ENCODE measurements around the gene TNIK. TPM values are rescaled to one million over a fixed set of nuclear protein-coding genes. Genes with fewer than 3 reads are reported as not detected.
"Not testable (repeated sequence)": the region's sequence is repeated elsewhere in the genome, so short reads cannot be mapped to it uniquely, and the experiment has no call there.

Gene TNIK
- total RNA-seq, 1 donor from 2014 or later, result 1.1 TPM

GRCh38 chr3:171429635-171430034, 30.6 kb downstream of the TNIK start:
- TF ChIP-seq, protein P1, sequence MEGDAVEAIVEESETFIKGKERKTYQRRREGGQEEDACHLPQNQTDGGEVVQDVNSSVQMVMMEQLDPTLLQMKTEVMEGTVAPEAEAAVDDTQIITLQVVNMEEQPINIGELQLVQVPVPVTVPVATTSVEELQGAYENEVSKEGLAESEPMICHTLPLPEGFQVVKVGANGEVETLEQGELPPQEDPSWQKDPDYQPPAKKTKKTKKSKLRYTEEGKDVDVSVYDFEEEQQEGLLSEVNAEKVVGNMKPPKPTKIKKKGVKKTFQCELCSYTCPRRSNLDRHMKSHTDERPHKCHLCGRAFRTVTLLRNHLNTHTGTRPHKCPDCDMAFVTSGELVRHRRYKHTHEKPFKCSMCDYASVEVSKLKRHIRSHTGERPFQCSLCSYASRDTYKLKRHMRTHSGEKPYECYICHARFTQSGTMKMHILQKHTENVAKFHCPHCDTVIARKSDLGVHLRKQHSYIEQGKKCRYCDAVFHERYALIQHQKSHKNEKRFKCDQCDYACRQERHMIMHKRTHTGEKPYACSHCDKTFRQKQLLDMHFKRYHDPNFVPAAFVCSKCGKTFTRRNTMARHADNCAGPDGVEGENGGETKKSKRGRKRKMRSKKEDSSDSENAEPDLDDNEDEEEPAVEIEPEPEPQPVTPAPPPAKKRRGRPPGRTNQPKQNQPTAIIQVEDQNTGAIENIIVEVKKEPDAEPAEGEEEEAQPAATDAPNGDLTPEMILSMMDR (IDR thresholded peaks at IDR 0.05; ENCODE audit: insufficient read depth, low read length, severe bottlenecking), result no peak
- H3K4me3 ChIP-seq (ENCODE audit: low read depth, low read length), result no peak overlapping the region
- H3K36me3 ChIP-seq (ENCODE audit: control insufficient read depth, insufficient read depth, low read length), result no peaks in the 10 kb centered on the region
- H3K27me3 ChIP-seq (ENCODE audit: control insufficient read depth, insufficient read depth, low read length), result no peaks in the 10 kb centered on the region
- no peak for DNase-seq (ENCODE audit: low read depth)
- FAIRE-seq, result no peak

- TF ChIP-seq, protein P1 (IDR thresholded peaks at IDR 0.05; ENCODE audit: insufficient read depth, low read length, severe bottlenecking), result no peak
- FAIRE-seq, result no peak
- H3K36me3 ChIP-seq (ENCODE audit: control insufficient read depth, insufficient read depth, low read length), result no peaks in the 10 kb centered on the region
Measured at GRCh38 chr3:171428892-171429291, 31.3 kb downstream of the TNIK start.

GRCh38 chr3:171428321-171428787, 31.9 kb downstream of the TNIK start:
- Histone ChIP-seq H3K27me3 (ENCODE audit: control insufficient read depth, insufficient read depth, low read length) (no peaks in the 10 kb centered on the region), H3K36me3 (ENCODE audit: control insufficient read depth, insufficient read depth, low read length) (no peaks in the 10 kb centered on the region), H3K4me3 (ENCODE audit: low read depth, low read length) (no peak overlapping the region)
- TF ChIP-seq, protein P1 (IDR thresholded peaks at IDR 0.05; ENCODE audit: insufficient read depth, low read length, severe bottlenecking), result no peak
- no peak for FAIRE-seq
- DNase-seq (ENCODE audit: low read depth), result no peak

More at GRCh38 chr3:171428892-171429291, 31.3 kb downstream of the TNIK start:
- H3K4me3 ChIP-seq (ENCODE audit: low read depth, low read length), result no peak overlapping the region
- DNase-seq (ENCODE audit: low read depth), result no peak
- H3K27me3 ChIP-seq (ENCODE audit: control insufficient read depth, insufficient read depth, low read length), result no peaks in the 10 kb centered on the region

GRCh38 chr3:171427771-171428320, 32.4 kb downstream of the TNIK start:
- H3K36me3 ChIP-seq (ENCODE audit: control insufficient read depth, insufficient read depth, low read length), result no peaks in the 10 kb centered on the region
- H3K4me3 ChIP-seq (ENCODE audit: low read depth, low read length), result no peak overlapping the region
- DNase-seq (ENCODE audit: low read depth) (no peak), FAIRE-seq (no peak)
- TF ChIP-seq, protein P1 (IDR thresholded peaks at IDR 0.05; ENCODE audit: insufficient read depth, low read length, severe bottlenecking), result no peak
- H3K27me3 ChIP-seq (ENCODE audit: control insufficient read depth, insufficient read depth, low read length), result no peaks in the 10 kb centered on the region

DNA sequence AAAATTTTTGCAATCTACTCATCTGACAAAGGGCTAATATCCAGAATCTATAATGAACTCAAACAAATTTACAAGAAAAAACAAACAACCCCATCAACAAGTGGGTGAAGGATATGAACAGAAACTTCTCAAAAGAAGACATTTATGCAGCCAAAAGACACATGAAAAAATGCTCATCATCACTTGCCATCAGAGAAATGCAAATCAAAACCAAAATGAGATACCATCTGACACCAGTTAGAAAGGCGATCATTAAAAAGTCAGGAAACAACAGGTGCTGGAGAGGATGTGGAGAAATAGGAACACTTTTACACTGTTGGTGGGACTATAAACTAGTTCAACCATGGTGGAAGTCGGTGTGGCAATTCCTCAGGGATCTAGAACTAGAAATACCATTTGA, 36.1 kb downstream of the TNIK start:
- H3K27me3 ChIP-seq (ENCODE audit: control insufficient read depth, insufficient read depth, low read length); H3K36me3 ChIP-seq (ENCODE audit: control insufficient read depth, insufficient read depth, low read length); DNase-seq (ENCODE audit: low read depth); H3K4me3 ChIP-seq (ENCODE audit: low read depth, low read length); FAIRE-seq: not testable (repeated sequence)

GRCh38 chr3:171422855-171423254, 37.4 kb downstream of the TNIK start:
- not testable (repeated sequence) for FAIRE-seq

GRCh38 chr3:171420667-171421066, 39.5 kb downstream of the TNIK start:
- Histone ChIP-seq H3K27me3 (ENCODE audit: control insufficient read depth, insufficient read depth, low read length) (no peaks in the 10 kb centered on the region), H3K4me3 (ENCODE audit: low read depth, low read length) (no peak overlapping the region), H3K36me3 (ENCODE audit: control insufficient read depth, insufficient read depth, low read length) (no peaks in the 10 kb centered on the region)
- TF ChIP-seq, protein P1 (IDR thresholded peaks at IDR 0.05; ENCODE audit: insufficient read depth, low read length, severe bottlenecking), result no peak
- no peak for DNase-seq (ENCODE audit: low read depth)
- FAIRE-seq, result no peak

More at GRCh38 chr3:171422855-171423254, 37.4 kb downstream of the TNIK start:
- not testable (repeated sequence) for H3K4me3 ChIP-seq (ENCODE audit: low read depth, low read length); DNase-seq (ENCODE audit: low read depth); H3K27me3 ChIP-seq (ENCODE audit: control insufficient read depth, insufficient read depth, low read length); H3K36me3 ChIP-seq (ENCODE audit: control insufficient read depth, insufficient read depth, low read length)
